Dendritic cell treated with granulocyte-macrophage colony-stimulating factor and Interleukin-4, amounts not matched to agents 40 ng/mL and 50 ng/mL, for 4 days (primary cell): ENCODE measurements around the gene ZNF181.

Source experiments
- H3K27ac Mint-ChIP-seq: one replicate; pipeline ENCODE4 v1.8.0; 2022; ENCODE audit warnings: mild to moderate bottlenecking, mixed read lengths
- H3K27me3 Mint-ChIP-seq: one replicate; pipeline ENCODE4 v1.8.0; 2022; ENCODE audit warnings: mild to moderate bottlenecking, mixed read lengths
- H3K36me3 Mint-ChIP-seq: one replicate; pipeline ENCODE4 v1.8.0; 2022; ENCODE audit warnings: low read depth, mixed read lengths
- H3K4me1 Mint-ChIP-seq: one replicate; pipeline ENCODE4 v1.8.0; 2022; ENCODE audit warnings: low read depth, mixed read lengths
- H3K4me3 Mint-ChIP-seq: one replicate; pipeline ENCODE4 v1.8.0; 2022; ENCODE audit warnings: mild to moderate bottlenecking, moderate library complexity, mixed read lengths
- H3K9me3 Mint-ChIP-seq: one replicate; pipeline ENCODE4 v1.8.0; 2022; ENCODE audit warnings: mixed read lengths
- intact Hi-C: fragments of 100-400 bp; cut with micrococcal nuclease; formaldehyde crosslinking; loops from one replicate; pipeline ENCODE4 v1.15.0; 2022

The ZNF181 gene

GRCh38 chr19:34731019-34731829 lies 2.8 kb upstream of the ZNF181 start:
- Mint-ChIP-seq H3K36me3 (peaks cover 31% of the 10 kb centered on the region), H3K4me3 (no peak overlapping the region), H3K27me3 (peaks cover 17% of the 10 kb centered on the region), H3K4me1 (peaks cover 21% of the 10 kb centered on the region), H3K9me3 (peaks cover 18% of the 10 kb centered on the region), H3K27ac (no peak overlapping the region)
- intact Hi-C loops: no loop called here

DNA sequence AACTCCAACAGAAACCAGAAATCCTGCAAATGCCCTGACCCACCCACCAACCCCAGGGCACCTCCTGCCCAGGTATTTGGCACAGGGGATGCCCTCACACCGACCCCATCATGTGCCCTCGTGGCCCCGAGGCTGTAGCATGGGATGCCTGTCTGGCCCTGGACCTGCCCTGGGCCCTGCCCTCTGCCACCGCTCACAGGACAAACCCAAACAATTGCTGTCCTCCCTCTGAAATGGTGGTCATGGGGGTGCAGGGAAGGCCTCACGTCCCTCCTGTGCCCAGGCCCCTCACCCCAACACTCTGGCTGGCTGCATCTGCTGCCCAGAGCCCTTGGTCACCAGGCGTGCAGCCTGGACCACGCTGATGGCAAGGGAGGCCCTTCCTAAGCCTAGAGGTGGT lies 2.1 kb upstream of the ZNF181 start:
- Mint-ChIP-seq H3K9me3 (peaks cover 15% of the 10 kb centered on the region), H3K27me3 (peaks cover 13% of the 10 kb centered on the region), H3K36me3 (peaks cover 38% of the 10 kb centered on the region), H3K4me1 (peaks cover 22% of the 10 kb centered on the region), H3K27ac (no peak overlapping the region), H3K4me3 (no peak overlapping the region)
- intact Hi-C loops: no loop called here

DNA sequence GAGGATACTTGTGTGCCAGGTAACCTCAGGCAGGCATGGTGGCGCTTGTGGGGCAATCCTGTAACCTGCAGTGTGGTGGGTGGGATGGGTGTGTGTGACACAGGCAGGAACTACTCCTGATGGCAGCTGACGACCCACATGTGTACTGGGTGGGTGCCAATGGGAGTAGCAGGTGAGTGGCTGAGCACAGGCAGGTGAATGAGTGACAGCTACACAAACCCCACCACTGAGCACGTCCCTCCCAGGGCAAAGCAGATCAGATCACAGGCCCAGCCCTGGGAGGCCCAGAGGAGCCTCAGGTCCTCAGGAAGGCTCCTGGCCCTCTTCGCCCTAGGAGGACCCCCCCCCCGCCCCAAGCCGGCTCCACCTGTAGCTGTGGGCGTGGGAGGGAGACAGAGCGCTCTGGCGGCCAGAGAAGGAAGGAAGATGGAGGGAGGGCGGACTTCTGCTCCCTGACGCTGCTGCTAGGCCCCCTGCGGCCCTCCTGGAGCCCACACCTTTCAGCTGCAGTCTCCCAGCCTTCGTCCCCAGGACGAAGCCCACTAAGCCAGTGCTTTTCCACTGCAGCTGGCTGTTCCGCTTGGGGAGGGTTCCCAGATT lies 1.3 kb upstream of the ZNF181 start:
- Mint-ChIP-seq H3K27me3 (peaks cover 11% of the 10 kb centered on the region), H3K4me3 (peak overlapping the region; percentile 59)

DNA sequence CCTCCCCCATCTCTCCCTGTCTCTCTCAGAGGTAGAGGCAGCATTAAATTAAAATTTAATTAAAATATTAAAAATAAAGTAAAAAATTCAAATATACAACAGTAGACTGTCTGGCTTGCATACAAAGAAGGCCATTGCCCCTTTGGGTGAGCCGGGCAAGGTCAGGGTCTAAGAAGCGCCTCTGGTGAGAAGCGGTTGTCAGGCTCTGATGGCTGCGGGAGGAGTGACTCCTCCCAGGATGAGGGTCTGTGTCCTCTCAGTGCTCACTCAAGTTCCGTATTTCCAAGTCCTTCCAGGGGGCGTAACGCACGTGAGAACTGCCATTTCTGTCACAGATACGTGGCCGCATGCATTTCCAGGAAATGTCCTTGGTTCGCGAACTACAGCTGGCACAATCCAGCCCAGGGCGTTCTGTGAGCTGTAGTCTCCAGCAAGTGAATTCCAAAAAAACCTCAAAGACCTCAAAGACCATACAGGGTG lies 737 bp upstream of the ZNF181 start:
- peaks cover 22% of the 10 kb centered on the region for H3K9me3 Mint-ChIP-seq
- peak overlapping the region; percentile 99 for H3K27ac Mint-ChIP-seq
- H3K27me3 Mint-ChIP-seq: peaks cover 9% of the 10 kb centered on the region
- peaks cover 52% of the 10 kb centered on the region for H3K36me3 Mint-ChIP-seq
- intact Hi-C loops: no loop called here
- peak overlapping the region; percentile 88 for H3K4me3 Mint-ChIP-seq
- peaks cover 22% of the 10 kb centered on the region for H3K4me1 Mint-ChIP-seq

More for the DNA sequence above, 1.3 kb upstream of the ZNF181 start:
- Mint-ChIP-seq H3K9me3 (peaks cover 16% of the 10 kb centered on the region), H3K4me1 (peaks cover 22% of the 10 kb centered on the region), H3K36me3 (peaks cover 46% of the 10 kb centered on the region), H3K27ac (peak overlapping the region; percentile 99)
- intact Hi-C loops: no loop called here

DNA sequence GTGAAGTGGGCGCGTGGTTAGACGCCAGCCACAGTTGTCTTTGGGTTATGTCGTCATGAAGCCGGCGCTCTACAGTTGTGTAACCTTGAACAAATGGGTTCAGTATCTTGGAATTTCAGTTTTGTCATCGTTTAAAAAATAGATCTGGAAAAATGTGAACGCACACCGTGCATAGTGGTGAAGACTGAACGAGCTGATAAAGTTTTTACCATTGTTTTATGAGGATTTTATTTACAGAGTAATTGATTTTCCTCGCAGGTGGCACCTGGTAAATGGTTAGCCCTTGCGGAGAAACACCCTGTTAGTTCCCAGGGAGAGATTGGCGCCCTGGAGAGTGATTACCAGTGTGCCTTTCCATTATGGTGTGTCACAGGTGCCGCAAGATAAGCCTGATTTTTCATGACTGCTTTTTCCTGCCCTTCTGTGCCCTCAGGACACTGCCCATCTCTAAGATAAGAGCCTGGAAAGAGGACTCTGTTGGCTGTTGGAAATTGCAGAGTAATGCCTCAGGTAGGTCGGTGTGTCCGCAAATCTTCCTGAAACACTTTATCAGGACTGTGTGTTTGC lies 577 bp downstream of the ZNF181 start:
- H3K9me3 Mint-ChIP-seq: peaks cover 35% of the 10 kb centered on the region
- peaks cover 65% of the 10 kb centered on the region for H3K36me3 Mint-ChIP-seq
- H3K4me1 Mint-ChIP-seq: peaks cover 22% of the 10 kb centered on the region

DNA sequence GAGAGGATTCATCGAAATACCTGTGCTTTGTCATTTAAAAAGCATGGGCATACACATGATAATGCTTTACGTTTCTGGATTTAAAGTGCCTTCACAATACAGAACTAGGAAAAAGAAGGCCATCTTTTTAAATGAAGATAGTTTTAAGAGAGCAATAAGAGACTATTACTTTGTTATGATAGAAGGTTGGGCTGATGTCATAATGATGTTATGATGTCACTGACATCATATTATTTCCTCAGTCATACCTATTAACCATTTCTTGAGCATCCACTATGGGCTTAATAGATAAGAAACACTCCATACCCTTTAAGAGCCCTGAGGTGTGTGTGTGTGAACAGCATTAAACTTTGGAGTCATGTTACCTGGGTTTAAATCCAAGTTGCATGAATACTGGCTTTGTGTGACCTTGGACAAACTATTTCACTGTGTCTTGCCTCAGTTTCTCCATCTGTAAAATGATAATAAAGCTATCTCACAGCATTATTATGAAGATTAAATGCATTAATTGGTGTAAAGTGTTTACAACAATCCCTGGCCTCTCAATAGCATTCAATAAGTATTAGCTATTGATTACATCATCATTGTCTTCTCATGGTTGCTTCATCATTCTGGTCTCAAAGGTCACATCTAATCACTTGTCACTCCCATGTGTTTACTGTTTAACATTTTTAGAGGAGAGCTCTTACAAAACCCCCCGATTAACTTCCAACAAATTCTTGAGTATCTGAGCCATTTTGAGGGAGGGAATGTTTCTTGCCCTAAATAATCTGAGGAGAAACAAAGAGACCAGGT lies 11.1 kb downstream of the ZNF181 start:
- Mint-ChIP-seq H3K9me3 (peaks cover 96% of the 10 kb centered on the region), H3K27me3 (no peaks in the 10 kb centered on the region), H3K27ac (no peak overlapping the region), H3K4me1 (no peaks in the 10 kb centered on the region), H3K4me3 (no peak overlapping the region), H3K36me3 (peaks cover 12% of the 10 kb centered on the region)
- intact Hi-C loops: no loop called here

More for the DNA sequence above, 577 bp downstream of the ZNF181 start:
- intact Hi-C loops: loop anchor here (1.0 kb wide), 2 partner anchors 39 to 57 kb away; partner anchors contain the start of genes SCGB2B2, ZNF302 and ZNF599
- Mint-ChIP-seq H3K27ac (peak overlapping the region; percentile 99), H3K27me3 (peaks cover 6% of the 10 kb centered on the region), H3K4me3 (peak overlapping the region; percentile 88)

GRCh38 chr19:34757441-34757840 lies 23.4 kb downstream of the ZNF181 start:
- H3K36me3 Mint-ChIP-seq: peaks cover 5% of the 10 kb centered on the region
- no peaks in the 10 kb centered on the region for H3K4me1 Mint-ChIP-seq
- H3K4me3 Mint-ChIP-seq: no peak overlapping the region
- H3K27ac Mint-ChIP-seq: no peak overlapping the region
- no peaks in the 10 kb centered on the region for H3K27me3 Mint-ChIP-seq
- intact Hi-C loops: no loop called here
- peaks cover 98% of the 10 kb centered on the region for H3K9me3 Mint-ChIP-seq

DNA sequence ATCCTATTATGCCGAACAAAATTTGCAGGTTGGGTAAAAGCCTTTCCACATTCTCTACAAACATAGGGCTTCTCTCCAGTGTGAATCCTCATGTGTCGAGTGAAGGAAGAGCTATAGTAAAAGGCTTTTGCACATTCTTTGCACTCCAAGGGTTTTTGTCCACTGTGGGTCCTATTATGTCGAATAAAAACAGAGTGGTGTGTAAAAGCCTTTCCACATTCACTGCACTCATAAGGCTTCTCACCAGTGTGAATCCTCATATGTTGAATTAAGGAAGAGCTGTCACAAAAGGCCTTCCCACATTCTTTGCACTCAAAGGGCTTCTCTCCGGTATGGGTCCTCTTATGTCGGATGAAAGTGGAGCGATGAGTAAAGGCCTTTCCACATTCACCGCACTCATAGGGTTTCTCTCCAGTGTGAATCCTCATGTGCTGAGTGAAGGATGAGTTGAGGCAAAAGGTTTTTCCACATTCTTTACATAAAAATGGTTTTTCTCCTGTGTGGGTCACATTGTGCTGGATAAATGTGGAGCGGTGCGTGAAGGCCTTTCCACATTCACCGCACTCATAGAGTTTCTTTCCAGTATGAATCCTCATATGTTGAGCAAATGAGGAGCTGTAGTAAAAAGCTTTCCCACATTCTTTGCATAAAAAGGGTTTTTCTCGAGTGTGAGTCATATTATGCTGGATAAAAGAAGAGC lies 25.3 kb downstream of the ZNF181 start:
- Mint-ChIP-seq H3K9me3 (peaks cover 98% of the 10 kb centered on the region), H3K27ac (no peak overlapping the region), H3K4me3 (no peak overlapping the region), H3K4me1 (no peaks in the 10 kb centered on the region), H3K27me3 (no peaks in the 10 kb centered on the region), H3K36me3 (peaks cover 5% of the 10 kb centered on the region)
- intact Hi-C loops: no loop called here

- Mint-ChIP-seq H3K4me1 (no peaks in the 10 kb centered on the region), H3K27ac (no peak overlapping the region), H3K9me3 (peaks cover 94% of the 10 kb centered on the region), H3K36me3 (peaks cover 38% of the 10 kb centered on the region), H3K4me3 (no peak overlapping the region), H3K27me3 (no peaks in the 10 kb centered on the region)
- intact Hi-C loops: no loop called here
These were observed 32.3 kb downstream of the ZNF181 start for GRCh38 chr19:34766386-34766785.

DNA sequence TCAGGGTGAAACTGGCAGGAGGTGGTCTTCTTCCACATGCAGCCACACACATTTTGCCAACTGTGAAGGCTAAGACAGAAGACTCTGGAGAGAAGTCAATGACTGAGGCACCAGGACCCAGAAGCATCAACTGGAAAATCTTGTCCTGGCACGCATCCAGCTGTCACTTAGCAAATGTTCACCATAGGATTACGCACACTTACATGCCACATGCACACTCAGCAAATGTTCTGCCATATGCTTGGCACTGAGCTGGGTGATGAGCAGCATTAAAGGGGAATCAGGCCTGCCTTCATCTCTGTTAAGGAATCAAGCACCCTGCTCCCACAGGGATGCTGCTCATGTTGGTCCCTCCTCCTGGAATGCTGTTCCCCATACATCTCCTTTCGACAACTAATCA lies 33.9 kb downstream of the ZNF181 start:
- Mint-ChIP-seq H3K27me3 (peaks cover 4% of the 10 kb centered on the region), H3K9me3 (peaks cover 91% of the 10 kb centered on the region), H3K4me3 (no peak overlapping the region), H3K4me1 (peaks cover 10% of the 10 kb centered on the region), H3K36me3 (peaks cover 45% of the 10 kb centered on the region), H3K27ac (no peak overlapping the region)
- intact Hi-C loops: no loop called here

DNA sequence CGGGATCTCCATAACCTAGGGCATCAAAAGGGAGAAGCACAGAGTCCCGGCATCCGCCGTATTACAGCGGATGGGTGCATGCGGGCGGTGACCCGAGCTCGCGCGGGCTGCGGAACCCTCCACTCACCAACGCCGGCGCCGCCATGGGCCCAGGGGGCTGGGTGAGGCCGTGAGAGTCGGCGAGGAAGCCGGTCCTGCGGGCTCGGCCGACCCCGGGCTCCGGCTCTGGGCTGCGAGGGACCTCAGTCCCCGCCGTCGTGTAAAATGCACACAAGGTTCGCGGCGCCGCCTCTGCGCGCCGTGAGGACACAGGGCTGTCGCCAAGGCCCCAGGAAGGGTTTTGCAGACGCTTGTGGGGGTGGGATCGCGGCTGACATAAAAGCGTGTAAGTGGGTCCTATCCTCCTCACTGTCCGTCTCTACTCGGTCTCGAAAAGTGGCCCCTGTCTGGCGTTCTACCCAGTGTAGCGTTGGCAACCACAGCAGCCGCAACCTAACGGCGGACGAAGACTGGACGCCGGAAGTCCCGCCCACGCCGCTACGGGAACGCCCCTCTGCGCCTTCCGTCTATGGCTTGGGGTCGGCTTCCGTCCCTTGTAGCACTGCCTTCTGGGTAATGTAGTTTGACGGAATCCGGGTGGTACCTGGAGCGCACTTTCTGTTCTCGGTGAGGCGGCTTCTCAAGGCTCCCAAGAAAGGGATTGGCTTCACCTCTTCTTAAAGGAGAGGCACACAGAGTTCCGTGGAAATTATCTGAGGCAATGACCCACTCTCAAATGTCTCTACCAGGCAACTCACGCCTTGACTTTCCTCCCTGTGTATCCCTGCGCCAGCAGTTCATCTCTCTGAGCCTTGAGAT lies 38.9 kb downstream of the ZNF181 start, which contains the start of gene ZNF599:
Gene ZNF599 (minus strand): TSS at position 519 of the 858 bp plus-strand sequence. CDS start 374 bp downstream, at position 145.
- peak within 1 kb of the TSS; percentile 75 for H3K4me3 Mint-ChIP-seq
- H3K9me3 Mint-ChIP-seq: peaks cover 68% of the 10 kb centered on the region
- H3K4me1 Mint-ChIP-seq: peaks cover 10% of the 10 kb centered on the region
- peak within 1 kb of the TSS; percentile 74 for H3K27ac Mint-ChIP-seq
- intact Hi-C loops: loop anchor here (1.0 kb wide), 1 partner anchor 39 kb away; the partner anchor contains the start of gene ZNF181
- peaks cover 13% of the 10 kb centered on the region for H3K36me3 Mint-ChIP-seq
- peaks cover 12% of the 10 kb centered on the region for H3K27me3 Mint-ChIP-seq

- H3K9me3 Mint-ChIP-seq: peaks cover 64% of the 10 kb centered on the region
- H3K27me3 Mint-ChIP-seq: peaks cover 12% of the 10 kb centered on the region
- H3K27ac Mint-ChIP-seq: no peak overlapping the region
- peak overlapping the region; percentile 75 for H3K4me3 Mint-ChIP-seq
- intact Hi-C loops: loop anchor here (1.0 kb wide), 1 partner anchor 39 kb away; the partner anchor contains the start of gene ZNF181
- H3K4me1 Mint-ChIP-seq: peaks cover 10% of the 10 kb centered on the region
- peaks cover 13% of the 10 kb centered on the region for H3K36me3 Mint-ChIP-seq
These were observed 39.5 kb downstream of the ZNF181 start for GRCh38 chr19:34773555-34773864.
